ENCODE results near the gene IQGAP2.
"Not testable (repeated sequence)": the region's sequence is repeated elsewhere in the genome, so short reads cannot be mapped to it uniquely, and the experiment has no call there.

IQGAP2 gene

DNA sequence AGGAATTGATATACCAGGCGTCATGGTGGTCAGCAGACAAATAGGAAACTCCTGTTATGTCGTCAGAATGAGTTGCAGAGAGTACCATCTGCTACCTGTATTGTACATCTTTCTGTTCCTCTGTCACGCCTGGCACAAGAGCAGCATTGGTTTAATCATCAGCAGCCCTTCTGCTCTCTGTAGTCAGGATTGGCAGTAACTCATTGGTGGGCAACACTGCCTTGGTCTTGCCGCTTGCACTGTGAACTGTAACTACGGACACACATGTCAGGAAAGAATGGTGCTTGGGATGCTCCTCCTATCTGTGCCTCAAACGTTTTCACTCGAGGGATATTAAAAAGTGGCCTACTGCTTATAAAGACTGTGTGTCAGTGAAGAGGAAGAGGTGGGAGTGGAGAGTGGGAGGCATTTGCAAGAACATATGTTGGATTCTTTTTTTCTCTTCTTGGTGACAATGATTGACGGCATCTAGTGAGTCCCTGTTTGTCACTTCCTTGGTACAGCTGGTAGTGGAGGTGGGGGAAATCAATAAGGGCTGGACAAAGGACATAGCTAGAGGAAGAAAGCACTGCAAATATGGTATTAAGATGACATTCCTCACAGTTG, 143.5 kb downstream of the IQGAP2 start:
- no peak for DNase-seq

DNA sequence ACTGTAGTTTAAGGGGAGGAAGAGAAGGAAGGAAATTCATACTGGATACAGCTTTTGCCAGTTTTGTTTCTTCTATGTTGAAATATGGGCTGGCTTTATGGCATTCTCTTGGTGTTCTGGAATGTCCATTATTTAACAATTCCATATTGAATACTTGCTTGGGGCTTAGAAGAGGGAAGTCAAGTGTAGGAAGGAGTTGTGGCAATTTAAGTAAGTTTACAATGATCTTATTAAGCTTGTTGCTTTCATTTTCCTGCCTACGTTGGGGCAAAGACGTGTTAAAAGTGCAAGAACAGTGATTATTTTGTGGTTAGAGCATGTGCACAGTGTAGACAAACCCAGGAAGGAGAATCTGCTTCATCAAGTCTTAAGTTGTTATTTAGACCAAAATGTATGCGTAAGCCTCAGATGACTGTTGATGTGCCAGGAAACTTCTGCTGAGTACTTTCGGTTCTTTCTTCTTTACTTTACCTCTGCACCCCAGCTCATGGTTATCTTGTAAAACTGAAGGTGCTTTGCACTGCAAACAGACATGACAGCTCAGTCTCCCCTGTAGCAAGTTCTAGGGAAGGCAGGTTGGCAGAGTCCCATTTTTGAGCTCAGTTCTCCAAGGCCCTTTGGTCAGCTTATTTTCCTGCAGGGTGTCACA, 144.3 kb downstream of the IQGAP2 start:
- DNase-seq: no peak

DNA sequence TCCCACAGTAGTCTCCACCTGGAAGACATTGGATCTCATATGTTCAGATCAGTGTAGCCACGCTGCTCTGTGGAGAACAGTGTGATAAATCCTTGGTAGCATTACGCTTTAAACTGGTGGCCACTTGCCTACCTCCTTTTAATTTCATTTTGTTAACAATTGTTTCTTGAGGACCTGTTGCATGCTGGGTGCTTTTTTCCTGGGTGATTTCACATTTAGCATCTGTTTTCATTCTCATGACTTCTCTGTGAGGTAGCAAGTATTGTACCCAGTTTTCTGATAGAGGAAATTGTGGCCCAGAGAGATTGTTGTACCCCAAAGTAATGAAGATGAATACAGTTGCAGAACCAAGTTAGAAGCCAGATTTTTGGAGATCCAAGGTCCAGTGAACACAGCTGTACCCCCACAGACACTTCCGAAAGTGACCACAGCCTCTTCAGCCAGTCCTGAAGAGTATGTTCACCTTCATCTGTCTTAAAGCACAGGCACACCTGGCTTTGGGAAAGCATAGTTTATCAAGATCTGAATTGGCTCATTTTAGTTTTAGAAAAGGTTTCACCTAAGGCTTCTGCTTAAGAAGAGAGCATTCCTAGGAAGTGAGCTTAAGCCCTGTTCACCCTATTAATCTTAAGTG, 144.9 kb downstream of the IQGAP2 start:
- no peak for DNase-seq

DNA sequence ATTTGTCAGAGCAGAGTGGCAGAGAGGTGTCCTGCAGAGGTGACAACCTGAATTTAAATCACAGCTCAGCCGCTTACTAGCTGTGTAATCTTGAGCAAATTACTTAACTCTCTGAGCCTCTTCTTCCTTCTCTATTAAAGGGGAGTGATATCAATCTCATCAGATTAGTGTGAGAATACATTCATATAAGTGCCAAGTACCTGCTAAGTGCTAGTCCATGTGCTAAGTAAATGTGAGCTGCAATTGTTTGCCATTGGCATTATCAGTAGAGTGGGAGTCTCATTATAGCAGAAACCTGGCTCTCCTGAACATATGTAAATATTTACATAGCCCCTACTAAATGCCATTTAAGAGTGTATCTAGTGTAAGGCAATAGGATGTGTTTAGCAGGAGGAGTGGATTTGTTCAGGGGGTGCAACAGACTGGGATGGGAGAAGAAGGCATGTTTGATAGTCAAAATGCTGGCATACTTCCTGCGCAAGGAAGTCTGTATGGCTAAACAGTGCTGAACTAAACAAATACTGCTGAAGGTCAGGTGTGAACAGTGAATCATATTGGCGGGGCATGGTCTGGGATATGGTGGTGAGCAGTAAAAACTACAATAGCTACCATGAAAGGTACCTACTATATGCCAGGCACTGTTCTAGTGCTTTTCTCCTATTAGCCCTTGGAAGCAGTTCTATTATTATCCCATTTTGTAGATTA, 145.6 kb downstream of the IQGAP2 start:
- no peak for DNase-seq

DNA sequence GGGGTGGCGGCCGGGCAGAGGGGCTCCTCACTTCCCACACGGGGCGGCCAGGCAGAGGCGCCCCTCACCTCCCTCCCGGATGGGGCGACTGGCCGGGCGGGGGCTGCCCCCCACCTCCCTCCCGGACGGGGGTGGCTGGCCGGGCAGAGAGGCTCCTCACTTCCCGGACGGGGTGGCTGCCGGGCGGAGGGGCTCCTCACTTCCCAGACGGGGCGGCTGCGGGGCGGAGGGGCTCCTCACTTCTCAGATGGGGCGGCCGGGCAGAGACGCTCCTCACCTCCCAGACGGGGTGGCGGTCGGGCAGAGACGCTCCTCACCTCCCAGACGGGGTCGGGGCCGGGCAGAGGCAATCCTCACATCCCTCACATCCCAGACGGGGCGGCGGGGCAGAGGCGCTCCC, 147.8 kb downstream of the IQGAP2 start:
- not testable (repeated sequence) for DNase-seq

DNA sequence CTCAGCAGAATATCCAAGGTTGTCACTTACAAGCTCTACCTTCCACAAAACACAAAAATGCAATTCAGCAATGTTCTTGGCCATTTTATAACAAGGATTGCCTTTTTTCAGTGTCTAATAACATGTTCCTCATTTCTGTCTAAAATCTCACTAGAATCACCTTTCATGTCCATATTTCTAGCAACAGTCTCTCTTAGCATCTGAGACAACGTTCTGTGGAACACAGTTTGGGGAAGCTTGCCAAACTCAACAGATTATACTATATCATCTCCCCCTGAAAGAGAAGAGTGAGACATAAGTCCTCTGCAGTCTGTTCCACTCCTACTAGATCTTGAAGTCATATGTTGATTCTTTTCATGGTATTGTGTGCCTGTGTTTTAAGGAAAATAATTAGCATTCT, 149.5 kb downstream of the IQGAP2 start:
- no peak for DNase-seq

DNA sequence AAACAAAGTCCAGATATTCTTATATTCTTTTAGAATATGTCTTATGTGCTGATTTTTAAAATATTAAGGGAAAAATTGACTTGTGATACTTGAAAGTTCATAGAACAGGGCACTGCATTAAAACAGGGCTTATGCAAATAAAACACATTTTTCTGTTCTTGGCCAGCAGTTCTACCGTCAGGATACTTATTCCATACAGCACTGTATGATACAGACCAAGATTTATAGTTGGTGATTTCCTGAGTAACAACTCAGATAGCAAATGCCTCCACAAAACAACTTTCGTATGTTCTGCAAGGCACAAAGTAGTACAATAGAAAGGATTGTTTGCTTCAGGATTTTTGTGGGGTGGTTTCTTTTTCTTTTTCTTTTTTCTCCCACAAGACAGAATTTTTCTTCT, 150.2 kb downstream of the IQGAP2 start:
- DNase-seq: no peak

DNA sequence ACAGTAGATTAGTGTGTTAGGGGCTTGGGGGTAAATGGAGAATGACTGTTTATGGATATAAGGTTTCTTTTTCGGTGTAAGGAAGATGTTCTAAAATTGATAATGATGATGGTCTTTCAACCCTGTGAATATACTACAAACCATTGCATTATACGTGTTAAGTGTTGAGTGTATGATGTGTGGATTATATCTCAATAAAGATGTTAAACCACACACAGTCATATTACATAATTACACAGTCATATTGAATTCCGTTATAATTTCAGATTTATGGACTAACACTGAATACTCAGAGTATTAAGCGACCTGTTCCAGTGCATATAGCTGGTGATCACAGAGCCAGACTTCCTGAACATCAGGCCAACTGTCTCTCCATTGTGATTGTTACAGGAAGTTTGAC, 152.0 kb downstream of the IQGAP2 start:
- no peak for DNase-seq

DNA sequence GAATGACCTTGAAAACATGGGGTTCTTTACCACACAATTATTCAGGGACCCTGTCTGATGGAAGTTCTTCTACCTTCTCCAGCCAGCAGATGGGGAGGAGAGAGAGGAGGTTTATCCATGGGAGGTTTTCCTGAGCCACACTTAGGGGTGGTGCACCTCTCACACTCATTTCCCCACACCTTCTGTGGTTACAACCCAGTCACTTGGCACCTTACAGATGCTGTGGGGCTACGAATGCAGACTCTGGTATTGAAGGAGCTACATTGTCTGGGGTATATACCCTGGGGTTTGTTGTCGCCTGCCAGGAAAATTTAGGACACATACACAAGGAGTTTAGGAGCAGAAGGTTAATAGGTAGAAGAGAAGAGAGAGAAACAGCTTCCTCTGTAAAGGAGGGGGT, 152.6 kb downstream of the IQGAP2 start:
- DNase-seq: no peak

DNA sequence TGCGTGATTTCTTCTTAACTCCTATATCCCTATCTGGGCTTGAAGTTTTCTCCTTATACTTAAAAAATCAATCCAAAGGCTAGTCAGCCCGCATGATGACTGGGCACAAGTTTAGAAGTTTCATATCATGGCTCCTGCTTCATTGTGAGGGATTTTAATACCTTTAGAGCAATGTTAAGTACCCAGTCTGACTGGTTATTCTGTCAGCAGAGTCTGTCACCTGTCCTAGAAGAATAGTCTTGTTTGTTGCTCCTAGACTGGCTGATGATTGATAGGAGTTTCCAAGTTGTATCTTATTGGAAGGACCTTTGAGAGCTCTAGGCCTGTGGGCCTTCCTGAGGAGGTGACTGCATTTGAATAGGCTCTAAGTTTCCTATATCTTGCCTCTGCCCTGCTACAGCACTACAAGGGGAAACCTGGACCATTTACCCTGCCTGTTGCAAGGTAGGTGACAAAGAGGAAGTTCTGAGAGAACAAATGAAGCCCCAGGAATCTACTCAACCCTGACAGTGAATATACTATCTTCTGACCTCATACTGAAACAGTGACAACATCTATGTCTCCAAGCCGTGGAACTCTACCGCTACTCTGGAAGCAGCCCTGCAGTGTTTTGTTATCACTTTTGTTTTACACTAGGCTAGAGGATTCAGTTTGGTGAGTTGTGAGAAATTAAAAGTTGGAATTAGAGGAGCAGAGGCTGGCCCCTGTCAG, 153.6 kb downstream of the IQGAP2 start:
- no peak for DNase-seq

DNA sequence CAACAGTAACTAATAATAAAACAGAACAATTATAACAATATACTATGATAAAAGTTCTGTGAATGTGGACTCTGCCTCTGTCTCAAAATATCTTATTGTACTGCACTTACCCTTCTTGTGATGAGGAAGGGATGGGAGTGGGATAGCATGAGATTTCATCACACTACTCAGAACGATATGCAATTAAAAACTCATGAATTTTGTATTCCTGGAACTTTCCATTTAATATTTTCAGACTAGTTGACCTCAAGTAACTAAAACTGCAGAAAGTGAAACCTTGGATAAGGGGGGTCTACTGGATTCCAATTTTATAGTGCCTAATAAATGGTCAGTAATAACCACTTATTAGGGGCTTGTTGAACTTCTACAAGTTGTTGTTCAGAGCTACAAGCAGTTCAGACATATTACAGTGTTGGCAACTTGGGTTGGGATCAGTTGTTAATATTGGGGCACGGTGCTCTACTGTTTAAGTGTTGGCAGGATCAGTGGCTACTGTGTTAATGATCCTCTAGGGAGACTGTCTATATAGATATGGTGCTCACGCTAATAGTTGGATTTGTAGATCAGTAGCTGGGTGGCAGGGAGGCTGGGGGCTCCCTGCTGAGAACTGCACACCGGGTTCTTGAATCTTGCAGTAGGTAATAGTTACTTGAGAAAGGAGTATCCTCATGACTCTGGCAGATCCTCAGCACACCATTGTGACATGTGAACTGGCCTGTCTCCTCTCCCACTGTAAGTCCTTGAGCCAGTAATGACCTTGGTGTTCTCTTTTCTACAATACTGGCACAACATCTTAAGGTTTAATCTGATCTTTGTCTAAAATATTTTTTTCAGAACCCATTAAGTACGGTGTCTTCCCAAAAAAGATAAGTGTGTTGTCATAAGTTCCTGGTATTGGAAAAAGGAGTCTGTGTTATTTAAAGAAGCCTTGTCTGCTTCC, 158.1 kb downstream of the IQGAP2 start:
- DNase-seq: no peak

DNA sequence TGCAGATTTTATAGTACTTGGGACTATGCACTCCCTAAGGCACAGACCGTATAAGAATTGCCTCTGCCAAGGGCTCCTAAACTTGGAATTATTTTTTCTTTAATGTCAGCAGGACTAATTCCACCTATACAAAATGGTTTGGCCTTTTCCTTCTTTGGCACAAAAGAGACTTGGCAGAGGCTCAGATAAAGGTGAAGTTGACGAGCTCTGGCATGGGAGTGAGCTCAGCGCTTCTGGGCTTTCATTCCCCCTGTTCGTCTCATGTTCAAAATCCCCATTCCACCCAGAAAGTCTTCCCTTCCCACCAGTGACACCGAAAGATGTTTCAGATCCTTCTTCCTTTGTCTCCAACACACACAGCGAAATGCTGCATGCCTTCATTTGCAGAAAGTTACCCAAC, 158.9 kb downstream of the IQGAP2 start:
- DNase-seq: no peak

DNA sequence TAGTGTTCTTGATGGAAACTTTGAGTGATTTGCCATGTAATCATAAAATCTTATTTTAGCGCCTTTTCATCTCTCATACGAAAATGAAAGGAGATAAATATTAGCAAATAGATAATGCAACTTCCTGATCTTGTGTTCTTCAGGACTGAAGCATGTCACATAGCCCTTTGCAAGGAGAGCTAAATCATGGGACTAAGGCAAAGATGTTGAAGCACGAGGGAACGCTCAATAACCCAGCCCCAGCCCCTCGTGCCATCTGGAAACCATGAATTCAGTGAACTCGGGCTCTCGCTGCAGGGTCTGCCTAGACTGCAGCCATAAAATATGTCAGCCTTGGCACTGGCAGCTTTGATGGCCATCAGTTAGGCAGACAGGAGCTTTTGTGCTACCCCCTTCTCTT, 161.9 kb downstream of the IQGAP2 start:
- no peak for DNase-seq

DNA sequence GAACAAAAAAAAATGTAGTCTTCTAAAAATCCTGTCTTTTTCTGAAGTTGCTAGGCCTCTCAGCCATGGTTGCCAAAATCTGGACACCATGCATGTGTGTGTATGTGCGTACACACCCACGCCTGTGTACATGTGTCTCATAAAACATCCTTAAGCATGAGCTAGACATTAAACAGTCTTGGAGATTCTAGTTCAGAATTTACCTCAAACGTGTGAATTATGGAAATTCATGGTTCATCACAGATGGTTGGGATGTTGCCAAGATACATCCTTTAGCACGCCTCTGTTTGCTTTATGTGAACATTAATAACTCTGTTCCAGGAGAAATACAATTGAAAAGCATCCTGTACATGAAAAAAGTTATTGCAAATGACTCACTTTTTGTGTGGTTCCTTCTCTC, 167.1 kb downstream of the IQGAP2 start:
- no peak for DNase-seq

DNA sequence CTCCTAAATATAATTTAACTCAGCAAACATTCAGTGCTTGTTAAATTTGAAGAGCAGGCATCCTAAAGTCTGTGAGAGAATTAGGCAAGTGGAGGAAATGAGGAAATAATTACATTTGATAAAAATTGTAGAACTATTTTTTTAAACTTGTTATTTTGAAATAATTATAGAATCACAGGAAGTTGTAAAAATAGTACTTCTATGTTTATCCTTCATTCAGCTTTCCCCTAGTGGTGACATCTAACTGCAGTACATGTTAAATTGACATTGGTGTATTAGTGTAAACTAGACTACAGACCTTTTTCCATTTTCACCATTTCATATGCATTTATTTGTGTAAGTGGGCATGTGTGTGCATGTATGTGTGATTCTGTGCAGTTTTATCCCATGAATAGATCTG, 168.5 kb downstream of the IQGAP2 start:
- DNase-seq: no peak

DNA sequence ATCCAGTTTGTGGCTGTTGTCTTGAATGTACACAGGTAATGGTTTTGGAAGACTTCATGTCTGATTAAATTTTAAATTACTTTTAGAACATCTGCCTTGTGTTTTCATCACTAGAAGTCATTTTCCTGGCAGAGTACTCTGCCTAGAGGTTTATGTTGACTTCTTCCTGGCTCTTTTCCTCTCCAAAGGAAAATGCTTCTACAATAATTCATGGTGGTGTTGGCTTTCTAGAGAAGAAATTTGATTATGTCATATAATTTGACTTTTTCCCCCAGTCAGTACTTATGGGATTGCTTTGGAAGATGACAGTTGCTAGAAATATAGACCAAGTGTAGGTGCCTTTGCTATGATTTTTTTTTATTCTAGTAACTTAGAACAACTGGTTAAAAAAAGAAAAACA, 173.4 kb downstream of the IQGAP2 start:
- no peak for DNase-seq

DNA sequence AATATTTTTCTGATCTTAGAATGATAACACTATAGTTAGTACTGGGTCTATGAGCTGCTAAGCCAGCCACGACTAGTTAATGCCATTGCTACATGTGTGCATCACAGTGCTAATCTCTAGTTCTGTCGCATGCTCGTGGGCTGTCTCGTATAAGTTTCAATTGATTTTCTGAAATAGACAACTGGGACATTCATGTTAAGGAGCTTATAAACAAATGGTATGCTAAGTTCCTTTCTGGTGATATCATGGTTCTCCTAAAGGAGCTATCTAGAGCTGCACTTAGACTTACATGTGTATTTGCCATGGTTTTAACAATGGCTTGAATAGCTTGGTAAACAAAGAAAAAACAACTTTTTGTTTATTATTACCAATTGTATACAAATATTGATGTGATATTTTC, 173.9 kb downstream of the IQGAP2 start:
- no peak for DNase-seq

DNA sequence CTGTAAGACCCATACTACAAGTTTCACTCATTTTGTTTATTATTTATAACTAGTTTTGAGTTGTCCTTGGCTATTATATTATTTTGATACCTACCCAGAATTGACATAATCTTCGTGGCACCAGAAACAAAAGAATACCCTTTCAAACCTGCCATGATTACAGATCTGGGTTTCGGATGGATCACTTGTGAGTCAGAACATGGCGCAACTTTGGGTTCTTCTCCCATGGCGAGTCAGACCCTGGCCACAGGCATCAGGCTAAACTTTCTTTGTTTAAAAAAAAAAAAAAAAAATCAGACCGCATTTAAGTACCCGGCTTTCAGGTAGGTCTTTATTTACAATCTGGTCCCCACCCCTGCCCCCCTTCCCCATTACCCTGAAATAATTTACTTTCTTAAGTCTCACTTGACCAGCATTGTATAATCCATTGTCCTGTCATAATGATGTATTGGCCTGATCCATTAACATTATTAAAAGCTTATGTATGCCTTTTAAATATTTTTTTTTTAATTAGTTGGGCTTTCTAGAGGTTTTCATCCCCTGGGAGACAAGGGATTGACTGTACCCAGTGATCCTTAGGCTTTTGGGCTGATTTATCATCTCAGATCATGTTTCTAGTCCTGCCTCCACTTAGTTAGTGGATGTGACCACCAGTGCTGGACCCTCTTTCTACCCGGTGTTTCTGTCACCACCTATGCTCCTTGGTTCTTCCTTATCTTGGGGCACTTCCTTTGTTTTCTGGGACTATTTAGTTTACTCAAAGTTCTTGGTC, 176.3 kb downstream of the IQGAP2 start:
- no peak for DNase-seq

DNA sequence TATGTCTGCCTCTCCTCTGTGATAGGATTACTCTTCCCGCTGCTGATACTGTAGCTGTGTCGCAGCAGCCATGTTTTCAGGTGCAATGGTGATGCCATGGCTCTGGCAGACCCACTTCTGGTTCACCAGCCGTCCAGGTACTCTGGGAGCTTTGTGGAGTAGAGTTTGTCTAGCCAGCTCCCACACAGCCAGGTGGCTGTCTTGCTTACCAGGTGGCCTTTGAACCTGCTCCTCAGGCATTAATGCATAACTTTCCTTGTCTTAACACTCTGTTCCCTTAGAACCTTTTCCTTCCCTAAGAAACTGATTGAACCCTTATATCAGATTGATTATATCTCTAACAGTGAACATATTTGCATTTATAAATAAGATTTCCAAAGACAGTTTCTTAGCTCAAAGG, 177.9 kb downstream of the IQGAP2 start:
- no peak for DNase-seq

DNA sequence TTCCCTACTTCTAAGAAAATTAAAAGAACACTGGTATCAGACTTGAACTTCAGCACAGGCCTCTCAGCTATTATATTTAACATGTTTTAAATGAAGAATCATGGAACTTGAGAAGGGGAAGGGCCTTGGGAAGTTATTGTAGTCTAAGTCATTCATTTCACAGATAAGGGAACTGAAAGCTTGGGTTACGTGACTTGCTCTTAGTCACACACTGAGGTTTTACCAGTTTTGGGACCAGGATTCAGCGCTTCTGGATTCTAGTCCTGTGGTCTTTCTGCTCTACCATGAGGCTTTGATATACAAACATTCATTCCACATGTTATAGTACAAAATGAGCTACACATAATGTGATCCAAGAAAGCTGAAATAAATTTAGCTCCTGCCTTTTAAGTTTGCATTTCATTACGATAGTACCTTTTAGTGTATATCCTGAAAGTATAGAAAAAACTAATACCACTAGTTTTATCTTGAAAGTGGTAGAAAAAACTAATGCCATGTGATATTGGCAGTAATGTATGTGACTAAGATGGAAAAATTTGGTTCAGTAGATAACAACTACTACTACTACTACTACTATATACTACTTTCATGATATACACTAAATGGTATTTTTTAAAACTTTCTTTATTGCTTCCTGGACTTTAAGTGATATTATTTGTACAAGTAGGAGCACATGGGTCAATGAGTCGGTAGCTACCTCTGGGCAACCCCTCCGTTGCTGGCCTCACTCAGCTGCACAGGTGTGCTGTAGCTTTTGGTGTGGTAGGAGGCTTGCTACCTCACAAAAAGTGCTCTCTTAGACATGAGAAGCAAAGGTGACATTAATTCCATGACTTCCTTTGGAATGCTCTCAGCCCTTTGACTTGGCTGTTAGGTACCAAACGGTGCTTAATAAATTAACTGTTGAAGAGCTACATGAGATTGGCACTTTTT, 179.4 kb downstream of the IQGAP2 start:
- DNase-seq: no peak

Measured in NCI-H526 (cell line).